PFSK-1 (cell line): Measurements from ENCODE around the gene HOTAIR.

Source experiments
- POLR2AphosphoS5 ChIP-seq: IDR thresholded peaks from 2 replicates; pipeline ENCODE4 v1.6.1; 2012; ENCODE audit warnings: low read depth, mild to moderate bottlenecking, control low read depth, low read length, moderate library complexity
- REST ChIP-seq, 2 experiments: IDR thresholded peaks; 2 replicates each; pipeline versions ENCODE4 v1.6.1 to v1.8.0; 2011 to 2012; ENCODE audit warnings: low read depth in 2 of 2, low read length in 2 of 2, control low read depth in 1 of 2, inconsistent platforms in 1 of 2, mild to moderate bottlenecking in 1 of 2, moderate library complexity in 1 of 2; ENCODE audit not compliant: insufficient read depth in 1 of 2
- SIN3A ChIP-seq: IDR thresholded peaks from 2 replicates; pipeline ENCODE4 v1.6.1; 2012; ENCODE audit warnings: mild to moderate bottlenecking, low read length, moderate library complexity, borderline replicate concordance; ENCODE audit not compliant: insufficient read depth
- TAF1 ChIP-seq: IDR thresholded peaks from 2 replicates; pipeline ENCODE4 v1.6.1; 2012; ENCODE audit warnings: low read length, control low read depth, borderline replicate concordance; ENCODE audit not compliant: insufficient read depth

GRCh38 chr12:54000116-54001114, 25.7 kb upstream of the HOTAIR start, which contains the start of gene HOXC9:
- TF ChIP-seq POLR2AphosphoS5 (no peak), TAF1 (no peak), SIN3A (no peak), REST (IDR thresholded peaks at IDR 0.05; ENCODE audit: insufficient read depth in 1 of 2, low read depth in 2 of 2, low read length in 2 of 2) (no peak)
